GM18520 (cell line): ENCODE data around the gene MUC3A.
"Not testable (repeated sequence)": the region's sequence is repeated elsewhere in the genome, so short reads cannot be mapped to it uniquely, and the experiment has no call there.

Source experiments
- ATAC-seq: cut with Tn5 transposase; IDR thresholded peaks from one replicate; pipeline ENCODE4 v1.9.1; 2021; ENCODE audit not compliant: unreplicated experiment

Gene MUC3A

GRCh38 chr7:100949227-100949932 lies at the start of gene MUC3A:
Gene MUC3A (plus strand): TSS chr7:100949534. CDS start chr7:100949625, 91 bp downstream.
- no peak for ATAC-seq

GRCh38 chr7:100900978-100901377 lies 48.4 kb upstream of the MUC3A start:
- ATAC-seq: no peak

GRCh38 chr7:100901921-100902332 lies 47.4 kb upstream of the MUC3A start:
- ATAC-seq: no peak

- no peak for ATAC-seq
Observed at GRCh38 chr7:100902638-100903037, 46.7 kb upstream of the MUC3A start.

GRCh38 chr7:100908512-100908911 lies 40.8 kb upstream of the MUC3A start:
- no peak for ATAC-seq

GRCh38 chr7:100910443-100910842 lies 38.9 kb upstream of the MUC3A start:
- not testable (repeated sequence) for ATAC-seq

- ATAC-seq: no peak
Observed at GRCh38 chr7:100911484-100911883, 37.9 kb upstream of the MUC3A start.

GRCh38 chr7:100914208-100914878 lies 35.0 kb upstream of the MUC3A start:
- ATAC-seq: no peak

- no peak for ATAC-seq
Observed at GRCh38 chr7:100914879-100915447, 34.4 kb upstream of the MUC3A start.

- not testable (repeated sequence) for ATAC-seq
Observed at GRCh38 chr7:100919335-100919734, 30.0 kb upstream of the MUC3A start.

- ATAC-seq: not testable (repeated sequence)
Observed at GRCh38 chr7:100919779-100920437, 29.4 kb upstream of the MUC3A start.

GRCh38 chr7:100921039-100921438 lies 28.3 kb upstream of the MUC3A start:
- ATAC-seq: no peak

- not testable (repeated sequence) for ATAC-seq
Observed at GRCh38 chr7:100923616-100924015, 25.7 kb upstream of the MUC3A start.

GRCh38 chr7:100929808-100930174 lies 19.5 kb upstream of the MUC3A start:
- ATAC-seq: no peak

GRCh38 chr7:100933734-100934133 lies 15.6 kb upstream of the MUC3A start:
- ATAC-seq: no peak

GRCh38 chr7:100935381-100935780 lies 14.0 kb upstream of the MUC3A start:
- ATAC-seq: not testable (repeated sequence)

GRCh38 chr7:100936167-100936566 lies 13.2 kb upstream of the MUC3A start:
- not testable (repeated sequence) for ATAC-seq

GRCh38 chr7:100942045-100942774 lies 7.1 kb upstream of the MUC3A start:
- no peak for ATAC-seq

- ATAC-seq: no peak
Observed at GRCh38 chr7:100943693-100944092, 5.6 kb upstream of the MUC3A start.

GRCh38 chr7:100944138-100944537 lies 5.2 kb upstream of the MUC3A start:
- ATAC-seq: no peak

GRCh38 chr7:100946111-100946510 lies 3.2 kb upstream of the MUC3A start:
- no peak for ATAC-seq
